ENCODE results near the gene FBXL7. TPM values are rescaled to one million over a fixed set of nuclear protein-coding genes. Genes with fewer than 3 reads are reported as not detected.

The FBXL7 gene
- total and polyA plus RNA-seq, 2 of the 8 experiments (the other 6 are each of a cell fraction or from before 2014, with no cell fraction given): 17.7 to 17.8 TPM

DNA sequence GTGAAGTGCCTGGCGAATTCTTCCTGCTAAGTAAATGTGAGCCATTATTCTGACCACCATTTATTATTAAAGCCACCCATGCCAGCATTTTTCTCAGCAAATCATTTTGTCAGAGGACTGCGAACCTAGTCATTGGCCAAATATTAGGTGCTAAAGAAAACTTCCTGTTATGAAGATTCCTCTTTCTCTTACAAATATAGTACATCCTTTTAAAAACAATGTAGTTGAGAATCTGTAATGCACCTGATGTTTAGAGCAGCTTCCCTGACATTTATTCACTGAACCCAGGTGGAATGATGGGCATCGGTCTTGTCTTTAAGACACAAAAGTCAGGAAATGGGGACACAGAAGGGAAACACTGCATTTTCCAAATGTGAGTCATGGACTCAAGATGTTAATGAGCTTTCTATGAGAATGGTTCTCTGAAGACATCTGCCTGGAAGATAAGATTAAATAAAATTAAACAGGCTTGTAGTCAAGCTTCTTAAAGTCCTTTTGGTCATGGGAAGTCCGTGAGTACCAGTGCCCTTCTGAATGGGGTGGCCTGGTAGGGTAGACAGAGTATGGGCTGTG, 290.6 kb downstream of the FBXL7 start (continued):
- TF ChIP-seq, protein P1, sequence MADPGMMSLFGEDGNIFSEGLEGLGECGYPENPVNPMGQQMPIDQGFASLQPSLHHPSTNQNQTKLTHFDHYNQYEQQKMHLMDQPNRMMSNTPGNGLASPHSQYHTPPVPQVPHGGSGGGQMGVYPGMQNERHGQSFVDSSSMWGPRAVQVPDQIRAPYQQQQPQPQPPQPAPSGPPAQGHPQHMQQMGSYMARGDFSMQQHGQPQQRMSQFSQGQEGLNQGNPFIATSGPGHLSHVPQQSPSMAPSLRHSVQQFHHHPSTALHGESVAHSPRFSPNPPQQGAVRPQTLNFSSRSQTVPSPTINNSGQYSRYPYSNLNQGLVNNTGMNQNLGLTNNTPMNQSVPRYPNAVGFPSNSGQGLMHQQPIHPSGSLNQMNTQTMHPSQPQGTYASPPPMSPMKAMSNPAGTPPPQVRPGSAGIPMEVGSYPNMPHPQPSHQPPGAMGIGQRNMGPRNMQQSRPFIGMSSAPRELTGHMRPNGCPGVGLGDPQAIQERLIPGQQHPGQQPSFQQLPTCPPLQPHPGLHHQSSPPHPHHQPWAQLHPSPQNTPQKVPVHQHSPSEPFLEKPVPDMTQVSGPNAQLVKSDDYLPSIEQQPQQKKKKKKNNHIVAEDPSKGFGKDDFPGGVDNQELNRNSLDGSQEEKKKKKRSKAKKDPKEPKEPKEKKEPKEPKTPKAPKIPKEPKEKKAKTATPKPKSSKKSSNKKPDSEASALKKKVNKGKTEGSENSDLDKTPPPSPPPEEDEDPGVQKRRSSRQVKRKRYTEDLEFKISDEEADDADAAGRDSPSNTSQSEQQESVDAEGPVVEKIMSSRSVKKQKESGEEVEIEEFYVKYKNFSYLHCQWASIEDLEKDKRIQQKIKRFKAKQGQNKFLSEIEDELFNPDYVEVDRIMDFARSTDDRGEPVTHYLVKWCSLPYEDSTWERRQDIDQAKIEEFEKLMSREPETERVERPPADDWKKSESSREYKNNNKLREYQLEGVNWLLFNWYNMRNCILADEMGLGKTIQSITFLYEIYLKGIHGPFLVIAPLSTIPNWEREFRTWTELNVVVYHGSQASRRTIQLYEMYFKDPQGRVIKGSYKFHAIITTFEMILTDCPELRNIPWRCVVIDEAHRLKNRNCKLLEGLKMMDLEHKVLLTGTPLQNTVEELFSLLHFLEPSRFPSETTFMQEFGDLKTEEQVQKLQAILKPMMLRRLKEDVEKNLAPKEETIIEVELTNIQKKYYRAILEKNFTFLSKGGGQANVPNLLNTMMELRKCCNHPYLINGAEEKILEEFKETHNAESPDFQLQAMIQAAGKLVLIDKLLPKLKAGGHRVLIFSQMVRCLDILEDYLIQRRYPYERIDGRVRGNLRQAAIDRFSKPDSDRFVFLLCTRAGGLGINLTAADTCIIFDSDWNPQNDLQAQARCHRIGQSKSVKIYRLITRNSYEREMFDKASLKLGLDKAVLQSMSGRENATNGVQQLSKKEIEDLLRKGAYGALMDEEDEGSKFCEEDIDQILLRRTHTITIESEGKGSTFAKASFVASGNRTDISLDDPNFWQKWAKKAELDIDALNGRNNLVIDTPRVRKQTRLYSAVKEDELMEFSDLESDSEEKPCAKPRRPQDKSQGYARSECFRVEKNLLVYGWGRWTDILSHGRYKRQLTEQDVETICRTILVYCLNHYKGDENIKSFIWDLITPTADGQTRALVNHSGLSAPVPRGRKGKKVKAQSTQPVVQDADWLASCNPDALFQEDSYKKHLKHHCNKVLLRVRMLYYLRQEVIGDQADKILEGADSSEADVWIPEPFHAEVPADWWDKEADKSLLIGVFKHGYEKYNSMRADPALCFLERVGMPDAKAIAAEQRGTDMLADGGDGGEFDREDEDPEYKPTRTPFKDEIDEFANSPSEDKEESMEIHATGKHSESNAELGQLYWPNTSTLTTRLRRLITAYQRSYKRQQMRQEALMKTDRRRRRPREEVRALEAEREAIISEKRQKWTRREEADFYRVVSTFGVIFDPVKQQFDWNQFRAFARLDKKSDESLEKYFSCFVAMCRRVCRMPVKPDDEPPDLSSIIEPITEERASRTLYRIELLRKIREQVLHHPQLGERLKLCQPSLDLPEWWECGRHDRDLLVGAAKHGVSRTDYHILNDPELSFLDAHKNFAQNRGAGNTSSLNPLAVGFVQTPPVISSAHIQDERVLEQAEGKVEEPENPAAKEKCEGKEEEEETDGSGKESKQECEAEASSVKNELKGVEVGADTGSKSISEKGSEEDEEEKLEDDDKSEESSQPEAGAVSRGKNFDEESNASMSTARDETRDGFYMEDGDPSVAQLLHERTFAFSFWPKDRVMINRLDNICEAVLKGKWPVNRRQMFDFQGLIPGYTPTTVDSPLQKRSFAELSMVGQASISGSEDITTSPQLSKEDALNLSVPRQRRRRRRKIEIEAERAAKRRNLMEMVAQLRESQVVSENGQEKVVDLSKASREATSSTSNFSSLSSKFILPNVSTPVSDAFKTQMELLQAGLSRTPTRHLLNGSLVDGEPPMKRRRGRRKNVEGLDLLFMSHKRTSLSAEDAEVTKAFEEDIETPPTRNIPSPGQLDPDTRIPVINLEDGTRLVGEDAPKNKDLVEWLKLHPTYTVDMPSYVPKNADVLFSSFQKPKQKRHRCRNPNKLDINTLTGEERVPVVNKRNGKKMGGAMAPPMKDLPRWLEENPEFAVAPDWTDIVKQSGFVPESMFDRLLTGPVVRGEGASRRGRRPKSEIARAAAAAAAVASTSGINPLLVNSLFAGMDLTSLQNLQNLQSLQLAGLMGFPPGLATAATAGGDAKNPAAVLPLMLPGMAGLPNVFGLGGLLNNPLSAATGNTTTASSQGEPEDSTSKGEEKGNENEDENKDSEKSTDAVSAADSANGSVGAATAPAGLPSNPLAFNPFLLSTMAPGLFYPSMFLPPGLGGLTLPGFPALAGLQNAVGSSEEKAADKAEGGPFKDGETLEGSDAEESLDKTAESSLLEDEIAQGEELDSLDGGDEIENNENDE (IDR thresholded peaks at IDR 0.05; ENCODE audit: insufficient replicate concordance, low read length): no peak
- no peak for TF ChIP-seq EZH2 (IDR thresholded peaks at IDR 0.05; ENCODE audit: low read depth, low read length, severe bottlenecking)
- TF ChIP-seq TAF1 (IDR thresholded peaks at IDR 0.05; ENCODE audit: low read depth, low read length): no peak
- no peak for TF ChIP-seq SIN3A (conservative IDR thresholded peaks at IDR 0.05 in 1 of 2, IDR thresholded peaks at IDR 0.05 in 1 of 2; ENCODE audit: low read depth in 1 of 2, low read length in 2 of 2)
- TF ChIP-seq, protein P2, sequence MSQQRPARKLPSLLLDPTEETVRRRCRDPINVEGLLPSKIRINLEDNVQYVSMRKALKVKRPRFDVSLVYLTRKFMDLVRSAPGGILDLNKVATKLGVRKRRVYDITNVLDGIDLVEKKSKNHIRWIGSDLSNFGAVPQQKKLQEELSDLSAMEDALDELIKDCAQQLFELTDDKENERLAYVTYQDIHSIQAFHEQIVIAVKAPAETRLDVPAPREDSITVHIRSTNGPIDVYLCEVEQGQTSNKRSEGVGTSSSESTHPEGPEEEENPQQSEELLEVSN (IDR thresholded peaks at IDR 0.05): no peak
- TF ChIP-seq SIRT6 (IDR thresholded peaks at IDR 0.05; ENCODE audit: low read length): no peak

Measured in H1 (cell line).